GM19035 (cell line): ENCODE data around the gene LIMS3.
A peak's percentile ranks its signal among the peaks of the same experiment; 100 is the strongest.
"Not testable (repeated sequence)": the region's sequence is repeated elsewhere in the genome, so short reads cannot be mapped to it uniquely, and the experiment has no call there.

Experiments
- ATAC-seq: cut with Tn5 transposase; IDR thresholded peaks from one replicate; pipeline ENCODE4 v1.9.1; 2021; ENCODE audit not compliant: unreplicated experiment

Gene LIMS3

GRCh38 chr2:109924481-109924880 is 26.0 kb downstream of the LIMS3 start:
- ATAC-seq: not testable (repeated sequence)

DNA sequence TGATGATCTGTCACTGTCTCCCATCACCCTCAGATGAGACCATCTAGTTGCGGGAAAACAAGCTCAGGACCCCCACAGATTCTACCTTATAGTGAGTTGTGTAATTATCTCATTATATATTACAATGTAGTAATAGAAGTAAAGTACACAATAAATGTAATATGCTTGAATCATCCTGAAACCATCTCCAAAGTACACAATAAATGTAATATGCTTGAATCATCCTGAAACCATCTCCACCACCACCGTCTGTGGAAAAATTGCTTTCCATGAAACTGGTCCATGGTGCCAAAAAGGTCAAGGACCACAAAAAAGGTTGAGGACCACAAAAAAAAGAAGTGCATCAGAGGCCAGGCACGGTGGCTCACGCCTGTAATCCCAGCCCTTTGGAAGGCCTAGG is 29.3 kb downstream of the LIMS3 start:
- not testable (repeated sequence) for ATAC-seq

DNA sequence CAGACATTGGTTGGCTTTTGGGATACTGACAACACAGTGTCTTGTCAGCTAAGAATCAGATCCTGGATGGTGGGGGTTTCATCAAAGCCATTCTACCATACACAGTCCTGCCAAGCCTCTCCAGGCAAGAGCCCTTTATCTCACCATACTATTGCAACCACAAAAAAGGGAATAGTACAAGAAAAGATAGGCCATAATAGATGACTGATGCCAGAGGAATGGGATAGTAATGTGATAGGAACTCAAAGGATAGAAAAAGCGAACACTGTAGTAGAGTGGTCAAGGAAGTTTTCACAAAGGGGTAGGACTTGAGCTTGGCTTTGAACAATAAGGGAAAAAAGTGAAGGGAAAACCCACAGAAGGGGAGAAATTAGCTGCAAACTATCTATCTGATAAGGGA is 30.7 kb downstream of the LIMS3 start:
- not testable (repeated sequence) for ATAC-seq

- ATAC-seq: not testable (repeated sequence)
Observed at GRCh38 chr2:109936534-109936933, 38.0 kb downstream of the LIMS3 start.

DNA sequence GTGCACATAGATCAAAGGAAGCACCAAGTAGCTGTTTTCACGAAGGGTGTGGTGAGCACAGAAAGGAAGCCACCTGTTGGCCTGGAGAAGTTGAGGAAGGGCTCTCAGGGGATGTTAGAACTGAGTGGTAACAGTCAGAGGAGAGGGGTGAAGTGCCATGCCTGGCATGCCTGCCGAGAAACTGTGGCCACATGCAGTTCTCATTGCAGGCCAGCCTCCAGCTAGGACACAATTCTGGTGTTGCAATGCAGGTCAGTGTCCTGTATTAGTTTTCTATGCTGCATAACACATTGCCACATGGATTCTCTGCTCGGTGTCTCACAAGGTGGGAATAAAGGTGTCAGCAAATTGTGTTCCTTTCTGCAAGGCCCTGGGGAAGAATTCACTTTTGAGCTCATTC is 46.9 kb downstream of the LIMS3 start:
- ATAC-seq: not testable (repeated sequence)

- not testable (repeated sequence) for ATAC-seq
Observed at GRCh38 chr2:109947262-109947958, 48.9 kb downstream of the LIMS3 start.

DNA sequence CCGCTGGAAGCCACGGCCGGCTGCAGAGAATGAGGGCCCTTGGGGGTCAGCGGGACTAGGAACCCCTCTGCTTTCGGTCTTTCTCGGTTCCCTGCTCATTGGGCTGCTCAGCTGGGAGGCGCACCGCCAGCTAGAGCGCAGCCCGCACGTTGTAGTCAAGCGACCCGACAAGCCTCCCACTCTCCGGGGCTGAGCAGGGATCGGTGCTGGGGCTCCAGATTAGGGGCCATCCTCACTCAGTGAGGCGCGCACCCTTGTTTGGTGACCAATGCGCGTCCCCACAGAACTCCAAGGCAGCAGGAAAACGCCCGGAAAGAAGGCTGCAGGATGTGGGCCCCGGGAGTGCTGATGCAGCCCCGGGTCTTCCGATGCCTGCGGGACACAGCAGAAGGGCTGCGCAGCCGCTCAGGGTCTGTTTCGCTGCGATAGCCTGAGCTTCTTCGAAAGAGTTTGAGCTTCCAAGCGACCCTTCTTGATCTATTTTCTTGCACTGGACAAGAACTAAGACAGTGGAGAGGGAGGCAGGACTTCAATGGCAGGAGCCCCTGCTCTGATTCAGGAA is 49.6 kb downstream of the LIMS3 start:
- not testable (repeated sequence) for ATAC-seq

DNA sequence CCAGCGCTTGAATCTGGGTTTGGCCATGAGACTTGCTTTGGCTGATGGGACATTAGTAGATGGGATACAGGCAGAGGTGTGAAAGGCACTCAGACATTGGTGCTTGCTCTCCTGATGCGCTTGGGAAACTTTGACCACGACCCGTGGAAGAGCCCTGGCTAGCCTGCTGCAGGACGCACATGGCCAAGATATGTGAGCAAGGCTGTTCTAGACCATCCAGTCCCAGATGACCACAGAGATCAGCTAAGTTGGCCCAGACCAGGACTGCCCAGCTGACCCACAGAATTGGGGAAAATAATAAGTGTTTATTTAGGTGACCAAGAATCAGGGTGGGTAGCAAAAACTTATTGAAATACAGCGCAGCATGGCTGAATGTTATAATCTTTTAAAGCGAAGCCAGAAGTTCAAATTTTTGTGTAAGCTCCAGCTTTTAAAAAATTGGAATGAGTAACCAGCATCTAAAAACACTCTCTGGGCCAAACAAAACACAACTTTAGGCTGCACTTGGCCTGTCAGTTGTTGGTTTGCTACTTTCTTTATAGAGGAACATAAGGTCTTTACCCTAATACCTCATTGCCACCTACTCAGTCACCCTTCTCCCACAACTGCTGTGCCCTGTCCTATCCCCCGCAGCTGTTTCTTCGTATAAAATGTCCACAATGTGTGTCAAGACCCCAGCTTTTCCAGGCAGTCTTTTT is 51.8 kb downstream of the LIMS3 start:
- not testable (repeated sequence) for ATAC-seq

DNA sequence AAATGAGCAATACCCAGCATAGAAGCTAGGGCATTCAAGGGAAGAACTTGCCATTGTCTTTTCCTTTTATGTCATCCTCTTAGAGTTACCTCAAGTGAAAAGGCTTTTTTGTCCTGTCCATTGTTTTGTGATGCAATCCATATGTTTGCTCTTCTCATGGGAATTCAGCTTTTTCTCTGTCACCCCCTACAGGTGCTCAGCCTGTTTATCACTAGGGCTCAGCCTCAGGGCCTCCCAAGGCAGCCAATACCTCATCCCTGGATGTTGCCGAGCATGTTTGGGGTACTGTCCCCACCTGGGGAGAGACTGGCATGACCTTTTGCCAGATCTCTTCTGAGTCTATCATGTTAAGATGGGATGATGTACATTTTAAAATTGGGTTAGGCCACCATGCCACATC is 65.5 kb downstream of the LIMS3 start:
- not testable (repeated sequence) for ATAC-seq

GRCh38 chr2:109965482-109965881 is 67.0 kb downstream of the LIMS3 start:
- not testable (repeated sequence) for ATAC-seq

GRCh38 chr2:109966107-109966736 is 67.7 kb downstream of the LIMS3 start:
- ATAC-seq: not testable (repeated sequence)

DNA sequence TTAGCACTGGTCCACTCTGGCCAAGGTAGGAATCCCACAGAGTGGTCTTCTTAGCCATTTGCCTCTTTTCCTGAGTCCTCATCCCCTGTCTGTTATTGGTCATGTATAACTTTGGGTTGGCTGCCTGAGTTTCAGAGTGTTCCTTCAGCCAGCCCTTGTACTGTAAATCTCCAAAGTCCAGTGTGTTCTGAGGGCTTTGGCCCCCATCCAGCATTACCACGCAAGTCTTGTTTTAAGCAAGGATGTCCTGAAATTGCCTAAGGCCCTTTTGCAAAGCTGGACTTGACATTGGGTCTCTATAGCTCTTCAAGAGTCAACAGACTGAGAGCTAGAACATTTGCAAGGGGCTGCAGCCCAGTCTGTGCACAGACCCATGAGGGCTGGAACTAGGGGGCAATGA is 68.4 kb downstream of the LIMS3 start:
- ATAC-seq: not testable (repeated sequence)

DNA sequence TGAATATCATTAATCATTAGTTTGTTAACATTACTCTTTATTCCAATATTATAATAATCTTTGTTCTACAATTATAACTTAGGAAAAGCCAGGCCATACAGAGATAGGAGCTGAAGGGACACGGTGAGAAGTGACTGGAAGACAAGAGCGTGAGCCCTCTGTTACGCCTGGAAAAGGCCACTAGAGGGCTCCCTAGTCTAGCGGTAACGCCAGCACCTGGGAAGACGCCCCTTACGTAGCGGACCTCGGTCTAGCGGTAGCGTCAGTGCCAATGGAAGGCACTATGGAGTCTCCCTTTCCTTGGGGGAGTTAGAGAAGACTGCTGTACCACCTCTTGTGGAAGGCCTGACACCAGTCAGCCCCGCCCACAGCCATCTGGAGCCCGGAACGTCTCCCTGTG is 71.4 kb downstream of the LIMS3 start:
- ATAC-seq: peak; percentile 60

DNA sequence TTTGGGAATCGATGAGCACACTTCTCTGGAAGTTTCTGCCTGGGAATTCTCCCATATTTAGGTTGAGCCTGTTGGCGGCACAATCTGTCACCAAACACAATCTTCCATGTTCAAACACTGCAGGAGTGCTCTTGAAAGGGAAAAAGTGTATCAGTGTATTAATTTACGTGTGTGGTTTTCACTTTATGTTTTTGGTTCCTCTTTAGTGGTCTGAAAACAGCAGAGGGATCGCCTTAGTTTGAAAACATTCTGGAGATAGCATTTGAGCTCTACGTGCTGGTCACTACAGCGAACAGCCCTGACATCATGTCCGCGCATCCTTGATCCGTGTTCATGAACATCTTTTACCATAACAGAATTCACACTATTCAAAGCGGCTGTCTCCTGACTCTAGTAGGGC is 73.2 kb downstream of the LIMS3 start:
- not testable (repeated sequence) for ATAC-seq
